HG03378 (cell line): ENCODE results near the gene UBL7.

Experiments used
- ATAC-seq: cut with Tn5 transposase; IDR thresholded peaks from one replicate; pipeline ENCODE4 v1.9.1; 2021; ENCODE audit warnings: mild to moderate bottlenecking, moderate library complexity; ENCODE audit not compliant: unreplicated experiment

Gene UBL7

GRCh38 chr15:74424901-74425528 lies 35.9 kb downstream of the UBL7 start:
- ATAC-seq = no peak

GRCh38 chr15:74423431-74424257 lies 37.3 kb downstream of the UBL7 start:
- ATAC-seq = no peak

GRCh38 chr15:74422652-74423430 lies 38.1 kb downstream of the UBL7 start:
- ATAC-seq = no peak

- no peak for ATAC-seq
Measured at GRCh38 chr15:74422265-74422651, 38.7 kb downstream of the UBL7 start.

- no peak for ATAC-seq
Measured at GRCh38 chr15:74421302-74422245, 39.4 kb downstream of the UBL7 start.

- ATAC-seq = no peak
Measured at GRCh38 chr15:74420193-74420905, 40.6 kb downstream of the UBL7 start.

- ATAC-seq = no peak
Measured at GRCh38 chr15:74419432-74419831, 41.5 kb downstream of the UBL7 start.

- no peak for ATAC-seq
Measured at GRCh38 chr15:74418575-74419338, 42.2 kb downstream of the UBL7 start.

GRCh38 chr15:74417670-74418069 lies 43.3 kb downstream of the UBL7 start:
- no peak for ATAC-seq

- ATAC-seq = no peak
Measured at GRCh38 chr15:74417225-74417624, 43.7 kb downstream of the UBL7 start.

- ATAC-seq = no peak
Measured at GRCh38 chr15:74415966-74416916, 44.7 kb downstream of the UBL7 start.

GRCh38 chr15:74414603-74415338 lies 46.2 kb downstream of the UBL7 start:
- ATAC-seq = no peak

- ATAC-seq = no peak
Measured at GRCh38 chr15:74414081-74414580, 46.8 kb downstream of the UBL7 start.

- ATAC-seq = no peak
Measured at GRCh38 chr15:74413350-74414080, 47.4 kb downstream of the UBL7 start.

- ATAC-seq = no peak
Measured at GRCh38 chr15:74412159-74412558, 48.8 kb downstream of the UBL7 start.

- no peak for ATAC-seq
Measured at GRCh38 chr15:74411686-74412085, 49.3 kb downstream of the UBL7 start.

GRCh38 chr15:74410502-74410901 lies 50.5 kb downstream of the UBL7 start:
- no peak for ATAC-seq
